ENCODE measurements around the gene HK1. TPM values are rescaled to one million over a fixed set of nuclear protein-coding genes. Genes with fewer than 3 reads are reported as not detected.
"Not testable (repeated sequence)": the region's sequence is repeated elsewhere in the genome, so short reads cannot be mapped to it uniquely, and the experiment has no call there.

Gene HK1
- total and polyA plus RNA-seq, 2 donors (not counting 1 experiment from before 2014, with no cell fraction given): 24.7 to 40.8 TPM

DNA sequence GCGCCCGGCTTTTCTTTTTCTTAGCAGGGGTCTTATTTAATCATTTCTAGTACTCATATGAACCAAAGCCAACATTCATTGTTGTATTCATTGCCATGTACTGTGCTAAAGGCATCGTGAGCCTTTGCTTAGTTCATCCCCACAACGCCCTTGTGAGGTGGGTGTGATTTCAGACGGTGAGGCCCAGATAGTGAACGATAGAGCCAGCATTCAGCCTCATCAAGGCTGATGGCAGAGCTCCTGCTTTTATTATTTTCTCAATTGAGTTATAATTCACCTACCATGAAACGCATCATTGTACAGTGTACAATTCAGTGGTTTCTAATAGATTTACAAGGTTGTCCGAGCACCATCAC, 50.1 kb downstream of the HK1 start:
- 60% methylated on average over 3 of the region's 8 CpGs for WGBS (ENCODE audit: insufficient coverage)
- Histone ChIP-seq H3K9me3 (ENCODE audit: control extremely low read depth in 1 of 3, control insufficient read depth in 2 of 3, insufficient read depth in 1 of 3, low read length in 2 of 3) (no peaks in the 10 kb centered on the region), H3K4me2 (replicated peaks; ENCODE audit: low read depth, low read length, poor library complexity, severe bottlenecking) (peak overlapping the region; percentile 81), H3K27me3 (replicated peaks in 1 of 4; ENCODE audit: control extremely low read depth in 1 of 4, control insufficient read depth in 3 of 4, insufficient read depth in 4 of 4, low read length in 3 of 4) (no peaks in the 10 kb centered on the region), H4K20me1 (ENCODE audit: control insufficient read depth, insufficient read depth, low read length, poor library complexity, severe bottlenecking) (peaks cover 17% of the 10 kb centered on the region), H3K9ac (ENCODE audit: low read length) (peak overlapping the region; percentile 57), H3K27ac (ENCODE audit: low read length in 2 of 2) (peak overlapping the region; percentile 38 to 78), H3K36me3 (replicated peaks in 1 of 2; ENCODE audit: control extremely low read depth in 1 of 2, control insufficient read depth in 1 of 2, extremely low read depth in 1 of 2, insufficient read depth in 2 of 2, low read length in 1 of 2) (peaks cover 0 to 15% of the 10 kb centered on the region in 2 experiments), H3K4me1 (ENCODE audit: control insufficient read depth in 2 of 2, insufficient read depth in 2 of 2, low read length in 2 of 2) (peaks cover 19 to 20% of the 10 kb centered on the region in 2 donors), H3K4me3 (ENCODE audit: control extremely low read depth in 1 of 5, extremely low read depth in 1 of 5, insufficient read depth in 1 of 5, low read depth in 2 of 5, low read length in 4 of 5) (peak overlapping the region in 2 of 5 experiments; percentile 47 to 52), H3K79me2 (ENCODE audit: control insufficient read depth, insufficient read depth, low read length) (peaks cover 100% of the 10 kb centered on the region), H2AFZ (ENCODE audit: insufficient read depth, low read depth, low read length, poor library complexity, severe bottlenecking) (peak overlapping the region; percentile 84)
- ATAC-seq (ENCODE audit: low read depth): peak; percentile 15
- POLR2A ChIA-PET: interaction anchor here (2.8 kb wide), 1 partner anchor 10 kb away, joined by 15 read pairs; no protein-coding TSS in a partner anchor
- H3K9me3 Mint-ChIP-seq (ENCODE audit: insufficient read depth): no peaks in the 10 kb centered on the region
- intact Hi-C loops (cut with micrococcal nuclease): loop anchor here (1.0 kb wide), 1 partner anchor 10 kb away; no protein-coding TSS in a partner anchor
- peaks cover 38% of the 10 kb centered on the region for H3K4me1 Mint-ChIP-seq
- no peaks in the 10 kb centered on the region for H3K27me3 Mint-ChIP-seq
- H3K4me3 Mint-ChIP-seq: peak overlapping the region; percentile 82
- H3K27ac Mint-ChIP-seq: peak overlapping the region; percentile 83
- TF ChIP-seq EZH2 (IDR thresholded peaks at IDR 0.05; ENCODE audit: borderline replicate concordance, insufficient read depth, low read depth, low read length, poor library complexity, severe bottlenecking): no peak
- TF ChIP-seq, protein P1, sequence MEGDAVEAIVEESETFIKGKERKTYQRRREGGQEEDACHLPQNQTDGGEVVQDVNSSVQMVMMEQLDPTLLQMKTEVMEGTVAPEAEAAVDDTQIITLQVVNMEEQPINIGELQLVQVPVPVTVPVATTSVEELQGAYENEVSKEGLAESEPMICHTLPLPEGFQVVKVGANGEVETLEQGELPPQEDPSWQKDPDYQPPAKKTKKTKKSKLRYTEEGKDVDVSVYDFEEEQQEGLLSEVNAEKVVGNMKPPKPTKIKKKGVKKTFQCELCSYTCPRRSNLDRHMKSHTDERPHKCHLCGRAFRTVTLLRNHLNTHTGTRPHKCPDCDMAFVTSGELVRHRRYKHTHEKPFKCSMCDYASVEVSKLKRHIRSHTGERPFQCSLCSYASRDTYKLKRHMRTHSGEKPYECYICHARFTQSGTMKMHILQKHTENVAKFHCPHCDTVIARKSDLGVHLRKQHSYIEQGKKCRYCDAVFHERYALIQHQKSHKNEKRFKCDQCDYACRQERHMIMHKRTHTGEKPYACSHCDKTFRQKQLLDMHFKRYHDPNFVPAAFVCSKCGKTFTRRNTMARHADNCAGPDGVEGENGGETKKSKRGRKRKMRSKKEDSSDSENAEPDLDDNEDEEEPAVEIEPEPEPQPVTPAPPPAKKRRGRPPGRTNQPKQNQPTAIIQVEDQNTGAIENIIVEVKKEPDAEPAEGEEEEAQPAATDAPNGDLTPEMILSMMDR (IDR thresholded peaks at IDR 0.05): no peak
- CTCF ChIA-PET: interaction anchor here (1.0 to 1.8 kb wide), 3 partner anchors 9 to 62 kb away, joined by 4 to 7 read pairs (median 4); no protein-coding TSS in a partner anchor
- DNase-seq: no peak

DNA sequence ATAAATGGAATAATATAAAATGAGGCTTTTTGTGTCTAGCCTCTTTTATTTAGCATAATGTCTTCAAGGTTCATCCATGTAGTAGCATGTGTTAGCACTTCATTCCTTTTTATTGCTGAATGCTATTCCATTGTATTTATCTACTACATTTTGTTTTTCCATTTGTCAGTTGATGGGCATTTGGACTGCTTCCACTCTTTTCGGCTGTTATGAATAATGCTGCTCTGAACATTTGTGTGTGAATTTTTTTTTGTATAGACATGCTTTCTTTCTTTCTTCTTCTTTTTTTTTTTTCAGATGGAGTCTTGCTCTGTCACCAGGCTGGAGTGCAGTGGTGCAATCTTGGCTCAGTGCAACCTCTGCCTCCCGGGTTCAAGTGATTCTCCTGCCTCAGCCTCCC, 50.6 kb downstream of the HK1 start:
- intact Hi-C loops (cut with micrococcal nuclease): loop anchor here (1.0 kb wide), 1 partner anchor 11 kb away; no protein-coding TSS in a partner anchor
- not testable (repeated sequence) for H3K9me3 ChIP-seq (ENCODE audit: control extremely low read depth in 1 of 3, control insufficient read depth in 2 of 3, insufficient read depth in 1 of 3, low read length in 2 of 3); H3K4me3 ChIP-seq (ENCODE audit: control extremely low read depth in 1 of 5, extremely low read depth in 1 of 5, insufficient read depth in 1 of 5, low read depth in 2 of 5, low read length in 4 of 5); H3K4me2 ChIP-seq (replicated peaks; ENCODE audit: low read depth, low read length, poor library complexity, severe bottlenecking); H3K9ac ChIP-seq (ENCODE audit: low read length); H3K9me3 Mint-ChIP-seq (ENCODE audit: insufficient read depth); H2AFZ ChIP-seq (ENCODE audit: insufficient read depth, low read depth, low read length, poor library complexity, severe bottlenecking); DNase-seq; ATAC-seq (ENCODE audit: low read depth); H3K27me3 Mint-ChIP-seq; H3K27me3 ChIP-seq (replicated peaks in 1 of 4; ENCODE audit: control extremely low read depth in 1 of 4, control insufficient read depth in 3 of 4, insufficient read depth in 4 of 4, low read length in 3 of 4)
- peaks cover 100% of the 10 kb centered on the region for H3K79me2 ChIP-seq (ENCODE audit: control insufficient read depth, insufficient read depth, low read length)
- H3K4me3 Mint-ChIP-seq: peak overlapping the region; percentile 82
- H4K20me1 ChIP-seq (ENCODE audit: control insufficient read depth, insufficient read depth, low read length, poor library complexity, severe bottlenecking): peaks cover 17% of the 10 kb centered on the region
- H3K27ac Mint-ChIP-seq: peak overlapping the region; percentile 83
- H3K4me1 ChIP-seq (ENCODE audit: control insufficient read depth in 2 of 2, insufficient read depth in 2 of 2, low read length in 2 of 2): peaks cover 19 to 20% of the 10 kb centered on the region in 2 donors
- CTCF ChIA-PET: interaction anchor here (1.7 to 1.8 kb wide), 2 partner anchors 10 to 16 kb away, joined by 4 to 7 read pairs; no protein-coding TSS in a partner anchor
- H3K36me3 ChIP-seq (replicated peaks in 1 of 2; ENCODE audit: control extremely low read depth in 1 of 2, control insufficient read depth in 1 of 2, extremely low read depth in 1 of 2, insufficient read depth in 2 of 2, low read length in 1 of 2): peaks cover 0 to 18% of the 10 kb centered on the region in 2 experiments
- H3K27ac ChIP-seq (ENCODE audit: low read length in 2 of 2): peak overlapping the region in 1 of 2 donors; percentile 78
- H3K4me1 Mint-ChIP-seq: peaks cover 34% of the 10 kb centered on the region
- POLR2A ChIA-PET: interaction anchor here (2.8 kb wide), 1 partner anchor 10 kb away, joined by 15 read pairs; no protein-coding TSS in a partner anchor
- 100% methylated on average over 1 of the region's 2 CpGs for WGBS (ENCODE audit: insufficient coverage)
